H9 (cell line): ENCODE measurements around the gene MASP2. TPM values are rescaled to one million over a fixed set of nuclear protein-coding genes. Genes with fewer than 3 reads are reported as not detected.
"Not testable (repeated sequence)": the region's sequence is repeated elsewhere in the genome, so short reads cannot be mapped to it uniquely, and the experiment has no call there.

Experiments
- DNase-seq: peaks from one replicate; pipeline ENCODE4 v3.0.0-alpha.2; 2017
- H2AFZ ChIP-seq: one replicate; pipeline ENCODE4 v1.6.1; 2013; ENCODE audit warnings: mild to moderate bottlenecking, low read length, control low read depth, moderate library complexity
- H2AK5ac ChIP-seq: 2 replicates; pipeline ENCODE4 v1.6.1; 2013; ENCODE audit warnings: low read length, control low read depth, mixed read lengths; ENCODE audit not compliant: insufficient read length
- H2BK120ac ChIP-seq: one replicate; pipeline ENCODE4 v1.6.1; 2013; ENCODE audit warnings: low read depth, mild to moderate bottlenecking, low read length, control low read depth, inconsistent platforms; ENCODE audit not compliant: poor library complexity, severe bottlenecking
- H2BK12ac ChIP-seq: 2 replicates; pipeline ENCODE4 v1.6.1; 2013; ENCODE audit warnings: low read length, control low read depth, mixed read lengths, low read depth; ENCODE audit not compliant: insufficient read length
- H2BK15ac ChIP-seq: 2 replicates; pipeline ENCODE4 v1.6.1; 2013; ENCODE audit warnings: low read depth, low read length, control low read depth
- H2BK20ac ChIP-seq: one replicate; pipeline ENCODE4 v1.6.1; 2013; ENCODE audit warnings: low read depth, mild to moderate bottlenecking, low read length, control low read depth, inconsistent platforms; ENCODE audit not compliant: poor library complexity, severe bottlenecking
- H2BK5ac ChIP-seq: 2 replicates; pipeline ENCODE4 v1.6.1; 2013; ENCODE audit warnings: low read length, control low read depth, mixed read lengths; ENCODE audit not compliant: insufficient read length
- H3K14ac ChIP-seq: 2 replicates; pipeline ENCODE4 v1.6.1; 2013; ENCODE audit warnings: low read length, control low read depth; ENCODE audit not compliant: insufficient read depth
- H3K18ac ChIP-seq: 2 replicates; pipeline ENCODE4 v1.6.1; 2013; ENCODE audit warnings: low read depth, mild to moderate bottlenecking, mixed read lengths, low read length, control low read depth; ENCODE audit not compliant: insufficient read length
- H3K23ac ChIP-seq: 2 replicates; pipeline ENCODE4 v1.6.1; 2013; ENCODE audit warnings: low read length, control low read depth, mixed read lengths, low read depth; ENCODE audit not compliant: insufficient read length
- H3K23me2 ChIP-seq: 2 replicates; pipeline ENCODE4 v1.6.1; 2013; ENCODE audit warnings: low read depth, mild to moderate bottlenecking, mixed read lengths, low read length, control low read depth; ENCODE audit not compliant: insufficient read length, poor library complexity, severe bottlenecking
- H3K27ac ChIP-seq: 2 replicates; pipeline ENCODE4 v1.5.1; 2013; ENCODE audit warnings: low read length, control low read depth, mixed read lengths, low read depth; ENCODE audit not compliant: insufficient read length
- H3K27me3 ChIP-seq: 2 replicates; pipeline ENCODE4 v1.6.1; 2013; ENCODE audit warnings: low read length, control low read depth, inconsistent platforms; ENCODE audit not compliant: insufficient read depth
- H3K4ac ChIP-seq: 2 replicates; pipeline ENCODE4 v1.6.1; 2013; ENCODE audit warnings: low read depth, mild to moderate bottlenecking, control low read depth, inconsistent platforms, low read length, moderate library complexity
- H3K4me1 ChIP-seq: 2 replicates; pipeline ENCODE4 v1.6.1; 2013; ENCODE audit warnings: low read length, control low read depth, inconsistent platforms; ENCODE audit not compliant: insufficient read depth
- H3K4me2 ChIP-seq: 2 replicates; pipeline ENCODE4 v1.6.1; 2013; ENCODE audit warnings: low read length, control low read depth, mixed read lengths; ENCODE audit not compliant: insufficient read length, insufficient read depth
- H3K56ac ChIP-seq: 2 replicates; pipeline ENCODE4 v1.6.1; 2013; ENCODE audit warnings: low read depth, mild to moderate bottlenecking, mixed read lengths, low read length, control low read depth; ENCODE audit not compliant: insufficient read length
- H3K79me1 ChIP-seq: 2 replicates; pipeline ENCODE4 v1.6.1; 2013; ENCODE audit warnings: low read depth, mild to moderate bottlenecking, moderate library complexity, low read length, control low read depth, inconsistent platforms; ENCODE audit not compliant: insufficient read depth, poor library complexity, severe bottlenecking
- H3K79me2 ChIP-seq: 2 replicates; pipeline ENCODE4 v1.6.1; 2013; ENCODE audit warnings: low read length, control low read depth, inconsistent platforms; ENCODE audit not compliant: insufficient read depth
- H3K9ac ChIP-seq: 2 replicates; pipeline ENCODE4 v1.6.1; 2013; ENCODE audit warnings: low read length, control low read depth, mixed read lengths; ENCODE audit not compliant: insufficient read length; ENCODE audit errors: extremely low read depth
- H3K9me3 ChIP-seq: one replicate; pipeline ENCODE4 v1.6.1; 2013; ENCODE audit warnings: low read depth, low read length, inconsistent platforms; ENCODE audit not compliant: control insufficient read depth
- H3T11ph ChIP-seq: one replicate; pipeline ENCODE4 v1.6.1; 2013; ENCODE audit warnings: mild to moderate bottlenecking, low read length, control low read depth, inconsistent platforms
- H4K20me1 ChIP-seq: one replicate; pipeline ENCODE4 v1.6.1; 2013; ENCODE audit not compliant: control insufficient read depth, insufficient read length, insufficient read depth
- H4K5ac ChIP-seq: 2 replicates; pipeline ENCODE4 v1.6.1; 2013; ENCODE audit warnings: low read depth, mild to moderate bottlenecking, mixed read lengths, low read length, control low read depth; ENCODE audit not compliant: insufficient read length
- H4K8ac ChIP-seq: replicated peaks from 2 replicates; pipeline ENCODE4 v1.6.1; 2013; ENCODE audit warnings: low read length, control low read depth, mixed read lengths, low read depth; ENCODE audit not compliant: insufficient read length
- H4K91ac ChIP-seq: 2 replicates; pipeline ENCODE4 v1.6.1; 2013; ENCODE audit warnings: low read depth, mild to moderate bottlenecking, moderate library complexity, mixed read lengths, low read length, control low read depth; ENCODE audit not compliant: insufficient read length
- H3K27ac Mint-ChIP-seq, 3 experiments: 2 replicates in 2 of 3; 3 replicates in 1 of 3; pipeline ENCODE4 v1.8.0; 2020 to 2021; ENCODE audit warnings: mixed read lengths in 3 of 3, mild to moderate bottlenecking in 1 of 3, moderate library complexity in 1 of 3
- H3K27me3 Mint-ChIP-seq: 2 replicates; pipeline ENCODE4 v1.8.0; 2021; ENCODE audit warnings: low read depth, mild to moderate bottlenecking, moderate library complexity, mixed read lengths
- H3K36me3 Mint-ChIP-seq, 3 experiments: 2 replicates in 2 of 3; 3 replicates in 1 of 3; pipeline ENCODE4 v1.8.0; 2020 to 2021; ENCODE audit warnings: low read depth in 3 of 3, mixed read lengths in 3 of 3; ENCODE audit not compliant: insufficient read depth in 1 of 3
- H3K4me1 Mint-ChIP-seq, 2 experiments: 2 replicates each; pipeline ENCODE4 v1.8.0; 2020; ENCODE audit warnings: mixed read lengths in 2 of 2
- H3K4me3 Mint-ChIP-seq, 2 experiments: 2 replicates in 1 of 2; 3 replicates in 1 of 2; pipeline ENCODE4 v1.8.0; 2020 to 2021; ENCODE audit warnings: mild to moderate bottlenecking in 2 of 2, mixed read lengths in 2 of 2, moderate library complexity in 1 of 2
- H3K9me3 Mint-ChIP-seq, 2 experiments: 2 replicates in 1 of 2; 3 replicates in 1 of 2; pipeline ENCODE4 v1.8.0; 2020; ENCODE audit warnings: mild to moderate bottlenecking in 2 of 2, mixed read lengths in 2 of 2, moderate library complexity in 1 of 2
- WGBS: extraction: QIAGEN DNeasy Blood & Tissue Kit; methylation state at CpG from one replicate; pipeline ENCODE4 v1.1.7; 2013; ENCODE audit warnings: missing lambda C conversion rate, low lambda C conversion rate, mixed read lengths; ENCODE audit not compliant: insufficient read length; ENCODE audit errors: extremely low coverage; 5-methylcytosine and 5-hydroxymethylcytosine counted together
- total RNA-seq: library from RNA; stranded (reverse); gene quantifications from 2 replicates; pipeline ENCODE4 v1.2.1, GENCODE V29; 2021
- TF ChIP-seq, protein P1 (sequence below): fragments of 200-600 bp; sonication (generic); conservative IDR thresholded peaks from 3 replicates; pipeline ENCODE4 v1.8.0; 2021; ENCODE audit warnings: antibody characterized with exemption, mild to moderate bottlenecking

MASP2 gene
- total RNA-seq, 1 experiment from 2014 or later, result 0.46 TPM

DNA sequence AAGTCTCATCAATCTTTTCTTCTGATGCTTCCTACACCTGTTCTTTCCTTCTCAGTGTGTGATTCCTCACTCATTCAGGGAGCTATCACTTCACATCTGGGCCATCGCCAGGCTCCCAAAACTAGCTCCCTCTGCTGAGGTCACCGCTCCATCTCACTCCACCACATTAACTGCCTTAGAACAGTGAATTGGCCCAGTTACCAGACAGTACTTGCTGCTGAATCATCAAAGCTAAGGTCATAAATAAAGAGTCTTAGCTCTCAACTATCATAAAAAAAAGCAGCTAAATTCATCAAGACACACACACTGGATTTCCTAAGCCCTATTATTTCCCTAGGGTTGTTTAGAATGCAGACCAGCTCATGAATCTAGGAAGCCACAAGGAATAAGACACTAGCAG lies 31.6 kb upstream of the MASP2 start:
- H2BK12ac ChIP-seq, result no peak overlapping the region
- H3K79me2 ChIP-seq, result no peaks in the 10 kb centered on the region
- H3K14ac ChIP-seq, result no peak overlapping the region
- H3T11ph ChIP-seq, result no peak overlapping the region
- H2BK15ac ChIP-seq, result no peak overlapping the region
- no peaks in the 10 kb centered on the region for H3K4me1 Mint-ChIP-seq
- H3K27ac ChIP-seq, result no peak overlapping the region
- no peak overlapping the region for H2AK5ac ChIP-seq
- H3K4me1 ChIP-seq, result no peaks in the 10 kb centered on the region
- H4K8ac ChIP-seq, result no peak overlapping the region
- H3K18ac ChIP-seq, result no peak overlapping the region
- H3K27me3 Mint-ChIP-seq, result no peaks in the 10 kb centered on the region
- no peak overlapping the region for H2BK20ac ChIP-seq
- no peak overlapping the region for H4K91ac ChIP-seq
- H2BK120ac ChIP-seq, result no peak overlapping the region
- no peak overlapping the region for H3K23ac ChIP-seq
- no peak overlapping the region for H3K4me3 Mint-ChIP-seq
- WGBS, result no CpG with 5 or more reads among the region's 2 CpGs
- no peaks in the 10 kb centered on the region for H3K27me3 ChIP-seq
- no peak overlapping the region for H2BK5ac ChIP-seq
- H3K23me2 ChIP-seq, result no peaks in the 10 kb centered on the region
- TF ChIP-seq, protein P1, sequence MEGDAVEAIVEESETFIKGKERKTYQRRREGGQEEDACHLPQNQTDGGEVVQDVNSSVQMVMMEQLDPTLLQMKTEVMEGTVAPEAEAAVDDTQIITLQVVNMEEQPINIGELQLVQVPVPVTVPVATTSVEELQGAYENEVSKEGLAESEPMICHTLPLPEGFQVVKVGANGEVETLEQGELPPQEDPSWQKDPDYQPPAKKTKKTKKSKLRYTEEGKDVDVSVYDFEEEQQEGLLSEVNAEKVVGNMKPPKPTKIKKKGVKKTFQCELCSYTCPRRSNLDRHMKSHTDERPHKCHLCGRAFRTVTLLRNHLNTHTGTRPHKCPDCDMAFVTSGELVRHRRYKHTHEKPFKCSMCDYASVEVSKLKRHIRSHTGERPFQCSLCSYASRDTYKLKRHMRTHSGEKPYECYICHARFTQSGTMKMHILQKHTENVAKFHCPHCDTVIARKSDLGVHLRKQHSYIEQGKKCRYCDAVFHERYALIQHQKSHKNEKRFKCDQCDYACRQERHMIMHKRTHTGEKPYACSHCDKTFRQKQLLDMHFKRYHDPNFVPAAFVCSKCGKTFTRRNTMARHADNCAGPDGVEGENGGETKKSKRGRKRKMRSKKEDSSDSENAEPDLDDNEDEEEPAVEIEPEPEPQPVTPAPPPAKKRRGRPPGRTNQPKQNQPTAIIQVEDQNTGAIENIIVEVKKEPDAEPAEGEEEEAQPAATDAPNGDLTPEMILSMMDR, result no peak
- H3K4me2 ChIP-seq, result no peak overlapping the region
- H3K36me3 Mint-ChIP-seq, result peaks cover 56 to 80% (median 74%) of the 10 kb centered on the region in 3 experiments
- DNase-seq, result no peak
- no peak overlapping the region for H3K9ac ChIP-seq
- H3K27ac Mint-ChIP-seq, result no peak overlapping the region
- no peaks in the 10 kb centered on the region for H3K9me3 ChIP-seq
- H3K56ac ChIP-seq, result no peak overlapping the region
- no peaks in the 10 kb centered on the region for H3K79me1 ChIP-seq
- no peak overlapping the region for H4K5ac ChIP-seq
- no peaks in the 10 kb centered on the region for H3K9me3 Mint-ChIP-seq
- no peaks in the 10 kb centered on the region for H4K20me1 ChIP-seq
- no peak overlapping the region for H3K4ac ChIP-seq
- H2AFZ ChIP-seq, result no peak overlapping the region

DNA sequence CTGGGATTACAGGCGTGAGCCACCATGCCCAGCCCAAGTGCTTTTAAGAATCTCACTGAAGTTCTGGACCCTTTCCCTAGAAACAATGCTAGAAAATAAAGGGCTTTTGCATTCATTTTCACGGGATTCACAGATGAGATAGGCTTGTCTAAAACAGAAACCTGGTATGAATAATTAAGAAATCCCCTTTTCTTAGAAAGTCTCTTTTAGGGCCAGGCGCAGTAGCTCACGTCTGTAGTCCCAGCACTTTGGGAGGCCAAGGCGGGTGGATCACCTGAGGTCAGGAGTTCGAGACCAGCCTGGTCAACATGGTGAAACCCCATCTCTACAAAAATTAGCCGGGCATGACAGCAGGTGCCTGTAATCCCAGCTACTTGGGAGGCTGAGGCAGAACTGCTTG lies 26.4 kb upstream of the MASP2 start:
- H3K27me3 Mint-ChIP-seq, H2AK5ac ChIP-seq, H3K9ac ChIP-seq, H2BK12ac ChIP-seq, H3K4me1 Mint-ChIP-seq, H2AFZ ChIP-seq, H3K4me1 ChIP-seq, H3K27ac Mint-ChIP-seq, H3K4ac ChIP-seq, H3K79me2 ChIP-seq, H3K4me3 Mint-ChIP-seq, H3K27me3 ChIP-seq, H3T11ph ChIP-seq, H3K18ac ChIP-seq, DNase-seq, H3K27ac ChIP-seq, H2BK15ac ChIP-seq, H4K5ac ChIP-seq, H3K23ac ChIP-seq, H3K23me2 ChIP-seq, H2BK5ac ChIP-seq, H3K79me1 ChIP-seq, H2BK20ac ChIP-seq, H3K56ac ChIP-seq, H3K9me3 ChIP-seq, H4K20me1 ChIP-seq, H3K14ac ChIP-seq, H4K8ac ChIP-seq, H4K91ac ChIP-seq, H2BK120ac ChIP-seq, H3K4me2 ChIP-seq, H3K9me3 Mint-ChIP-seq: not testable (repeated sequence)
- peaks cover 52 to 90% (median 84%) of the 10 kb centered on the region in 3 experiments for H3K36me3 Mint-ChIP-seq
- no CpG with 5 or more reads among the region's 7 CpGs for WGBS
